MM.1S (cell line): Measurements from ENCODE around the gene ACSS1.

Source experiments
- DNase-seq: peaks from one replicate; pipeline ENCODE4 v3.0.0-alpha.2; 2015
- H2AFZ ChIP-seq: fragments of 300-600 bp; sonication (generic); 2 replicates; pipeline ENCODE4 v1.6.0; 2016; ENCODE audit warnings: antibody characterized with exemption, low read length
- H3F3A ChIP-seq: fragments of 300-600 bp; sonication (generic); 2 replicates; pipeline ENCODE4 v1.6.1; 2016; ENCODE audit warnings: mild to moderate bottlenecking, antibody characterized with exemption, low read length, moderate library complexity, mixed read lengths; ENCODE audit not compliant: insufficient read depth
- H3K27ac ChIP-seq: fragments of 300-600 bp; sonication (generic); 2 replicates; pipeline ENCODE4 v1.5.1; 2016; ENCODE audit warnings: mild to moderate bottlenecking, low read length
- H3K27me3 ChIP-seq: fragments of 300-600 bp; sonication (generic); replicated peaks from 2 replicates; pipeline ENCODE4 v1.6.0; 2016; ENCODE audit warnings: low read length; ENCODE audit not compliant: insufficient read depth
- H3K36me3 ChIP-seq: fragments of 300-600 bp; sonication (generic); replicated peaks from 2 replicates; pipeline ENCODE4 v1.6.1; 2016; ENCODE audit warnings: mild to moderate bottlenecking, low read length, mixed read lengths; ENCODE audit not compliant: insufficient read depth
- H3K4me1 ChIP-seq: fragments of 300-600 bp; sonication (generic); 2 replicates; pipeline ENCODE4 v1.6.1; 2016; ENCODE audit warnings: low read length, mixed read lengths
- H3K4me2 ChIP-seq: fragments of 300-600 bp; sonication (generic); 2 replicates; pipeline ENCODE4 v1.6.0; 2016; ENCODE audit warnings: low read depth, low read length
- H3K4me3 ChIP-seq: fragments of 300-600 bp; sonication (generic); 2 replicates; pipeline ENCODE4 v1.5.1; 2016; ENCODE audit warnings: low read length, mixed read lengths
- H3K79me2 ChIP-seq: fragments of 300-600 bp; sonication (generic); 2 replicates; pipeline ENCODE4 v1.6.1; 2016; ENCODE audit warnings: mixed run types, low read length, mixed read lengths
- H3K9ac ChIP-seq: fragments of 300-600 bp; sonication (generic); 2 replicates; pipeline ENCODE4 v1.6.1; 2016; ENCODE audit warnings: low read length, mixed read lengths
- H3K9me2 ChIP-seq: fragments of 300-600 bp; sonication (generic); replicated peaks from 2 replicates; pipeline ENCODE4 v1.6.1; 2016; ENCODE audit warnings: mild to moderate bottlenecking, low read length, mixed read lengths; ENCODE audit not compliant: insufficient read depth
- H3K9me3 ChIP-seq: fragments of 300-600 bp; sonication (generic); replicated peaks from 2 replicates; pipeline ENCODE4 v1.6.1; 2016; ENCODE audit warnings: mild to moderate bottlenecking, low read length, mixed read lengths; ENCODE audit not compliant: insufficient read depth
- H4K20me1 ChIP-seq: fragments of 300-600 bp; sonication (generic); 2 replicates; pipeline ENCODE4 v1.6.1; 2016; ENCODE audit warnings: mild to moderate bottlenecking, low read length, moderate library complexity, mixed read lengths; ENCODE audit not compliant: insufficient read depth
- EZH2 ChIP-seq: fragments of 300-600 bp; sonication (generic); optimal IDR thresholded peaks from 2 replicates; pipeline ENCODE3; 2017; ENCODE audit warnings: low read depth, mild to moderate bottlenecking, antibody characterized with exemption, low read length, mixed read lengths
- EZH2phosphoT487 ChIP-seq: fragments of 300-600 bp; sonication (generic); IDR thresholded peaks from 2 replicates; pipeline ENCODE4 v1.6.1; 2018; ENCODE audit warnings: antibody characterized with exemption, low read length
- TF ChIP-seq, protein P1 (sequence below): fragments of 300-600 bp; sonication (generic); IDR thresholded peaks from 2 replicates; pipeline ENCODE4 v1.5.1; 2016; ENCODE audit warnings: antibody characterized with exemption, low read length, mixed read lengths

Gene ACSS1

DNA sequence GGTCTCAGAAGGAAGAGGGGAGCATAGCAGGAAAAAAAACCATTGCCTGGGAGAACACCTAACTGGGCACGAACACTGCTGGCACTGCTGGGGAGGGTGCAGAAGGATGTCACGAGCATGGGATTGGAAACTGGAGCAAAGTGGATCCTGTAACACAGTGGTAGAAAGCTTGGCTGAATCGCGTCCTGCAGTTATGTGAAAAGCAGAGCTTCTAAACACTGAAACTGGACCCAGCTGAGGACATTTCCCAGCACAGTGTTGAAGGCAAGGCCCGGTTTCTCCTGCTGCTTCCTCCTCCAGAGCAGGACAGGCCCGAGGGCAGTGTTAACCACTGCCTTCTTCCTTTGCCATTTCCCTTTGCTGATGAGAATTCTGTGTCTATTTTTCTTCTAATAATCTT lies 72.1 kb downstream of the ACSS1 start:
- Histone ChIP-seq H3K36me3 (peaks cover 5% of the 10 kb centered on the region; the same call in 1 of the 2 replicates), H3F3A (no peaks in the 10 kb centered on the region), H2AFZ (no peak overlapping the region), H4K20me1 (no peaks in the 10 kb centered on the region), H3K4me1 (peaks cover 7% of the 10 kb centered on the region), H3K4me3 (no peak overlapping the region), H3K27me3 (no peaks in the 10 kb centered on the region), H3K9me2 (no peaks in the 10 kb centered on the region), H3K9ac (no peak overlapping the region), H3K27ac (no peak overlapping the region), H3K9me3 (no peaks in the 10 kb centered on the region), H3K79me2 (peaks cover 97% of the 10 kb centered on the region), H3K4me2 (no peak overlapping the region)
- no peak for DNase-seq
- TF ChIP-seq, protein P1, sequence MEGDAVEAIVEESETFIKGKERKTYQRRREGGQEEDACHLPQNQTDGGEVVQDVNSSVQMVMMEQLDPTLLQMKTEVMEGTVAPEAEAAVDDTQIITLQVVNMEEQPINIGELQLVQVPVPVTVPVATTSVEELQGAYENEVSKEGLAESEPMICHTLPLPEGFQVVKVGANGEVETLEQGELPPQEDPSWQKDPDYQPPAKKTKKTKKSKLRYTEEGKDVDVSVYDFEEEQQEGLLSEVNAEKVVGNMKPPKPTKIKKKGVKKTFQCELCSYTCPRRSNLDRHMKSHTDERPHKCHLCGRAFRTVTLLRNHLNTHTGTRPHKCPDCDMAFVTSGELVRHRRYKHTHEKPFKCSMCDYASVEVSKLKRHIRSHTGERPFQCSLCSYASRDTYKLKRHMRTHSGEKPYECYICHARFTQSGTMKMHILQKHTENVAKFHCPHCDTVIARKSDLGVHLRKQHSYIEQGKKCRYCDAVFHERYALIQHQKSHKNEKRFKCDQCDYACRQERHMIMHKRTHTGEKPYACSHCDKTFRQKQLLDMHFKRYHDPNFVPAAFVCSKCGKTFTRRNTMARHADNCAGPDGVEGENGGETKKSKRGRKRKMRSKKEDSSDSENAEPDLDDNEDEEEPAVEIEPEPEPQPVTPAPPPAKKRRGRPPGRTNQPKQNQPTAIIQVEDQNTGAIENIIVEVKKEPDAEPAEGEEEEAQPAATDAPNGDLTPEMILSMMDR, result no peak
- TF ChIP-seq EZH2phosphoT487, result no peak
- TF ChIP-seq EZH2, result no peak

DNA sequence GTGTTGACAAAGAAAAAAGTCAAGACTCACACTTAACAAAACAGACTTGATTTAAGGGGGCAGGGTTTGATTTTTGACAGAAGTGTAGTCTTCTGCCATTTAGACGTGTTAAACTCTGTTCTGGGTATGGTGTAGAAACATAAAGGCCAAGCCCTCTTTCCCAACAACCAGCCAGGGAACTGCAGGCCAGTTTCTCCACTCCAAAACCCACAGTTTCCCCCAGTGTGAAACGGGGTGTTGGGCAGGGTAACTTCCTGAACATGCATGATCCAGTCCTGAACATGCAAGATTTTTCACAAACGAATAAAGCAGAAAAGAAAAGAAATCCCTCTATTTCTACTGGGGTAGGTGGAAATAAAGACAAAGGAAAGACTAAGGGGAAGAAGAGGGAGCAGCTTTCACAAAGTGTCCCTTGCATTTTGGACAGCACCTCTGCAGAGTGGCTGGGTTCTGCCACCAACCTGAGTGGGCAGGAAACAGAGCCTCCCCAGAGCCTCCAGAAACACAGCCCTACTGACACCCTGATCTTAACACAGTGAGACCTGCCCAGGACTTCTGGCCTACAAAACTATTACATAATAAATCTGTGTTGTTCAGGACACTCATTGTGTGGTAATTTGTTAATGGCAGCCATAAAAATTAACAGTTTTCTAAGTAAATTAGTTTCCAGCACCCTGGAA lies 72.8 kb downstream of the ACSS1 start:
- TF ChIP-seq EZH2phosphoT487 (no peak), EZH2 (no peak)
- TF ChIP-seq, protein P1, result no peak
- no peaks in the 10 kb centered on the region for H3K27me3 ChIP-seq
- no peak overlapping the region for H3K9ac ChIP-seq

DNA sequence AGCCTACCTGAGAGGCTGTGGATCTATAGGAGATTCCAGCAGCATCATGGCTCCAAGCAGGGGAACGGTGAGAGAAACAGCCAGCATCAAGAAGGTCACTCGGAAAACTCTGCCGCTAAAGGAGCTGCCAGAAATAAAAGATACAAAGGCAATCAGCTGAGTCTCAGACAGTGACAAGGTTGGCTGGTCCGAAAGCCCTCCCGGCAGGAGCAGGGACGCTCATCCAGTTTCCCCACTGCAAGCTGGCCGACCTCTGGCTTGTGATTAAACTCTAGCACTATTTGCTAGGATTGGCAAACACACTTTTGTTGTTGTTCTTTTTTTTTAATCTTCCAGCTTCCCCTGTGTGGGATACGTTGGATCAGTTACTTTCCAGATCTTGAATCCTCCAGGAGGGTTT lies 74.0 kb downstream of the ACSS1 start:
- Histone ChIP-seq H3F3A (no peaks in the 10 kb centered on the region), H3K9ac (no peak overlapping the region), H3K27ac (no peak overlapping the region), H2AFZ (no peak overlapping the region), H3K79me2 (peaks cover 94% of the 10 kb centered on the region), H3K27me3 (no peaks in the 10 kb centered on the region), H3K36me3 (peaks cover 15% of the 10 kb centered on the region; the same call in 1 of the 2 replicates), H3K9me3 (no peaks in the 10 kb centered on the region), H3K4me3 (no peak overlapping the region), H3K4me1 (no peaks in the 10 kb centered on the region), H3K9me2 (no peaks in the 10 kb centered on the region), H4K20me1 (no peaks in the 10 kb centered on the region), H3K4me2 (no peak overlapping the region)
- no peak for TF ChIP-seq EZH2
- no peak for TF ChIP-seq EZH2phosphoT487
- TF ChIP-seq, protein P1, result no peak
- no peak for DNase-seq

More for the DNA sequence above, 72.8 kb downstream of the ACSS1 start:
- no peaks in the 10 kb centered on the region for H3K9me3 ChIP-seq
- no peak overlapping the region for H3K4me3 ChIP-seq
- H3K4me2 ChIP-seq, result no peak overlapping the region
- no peak for DNase-seq
- H3K4me1 ChIP-seq, result 0 out of 2 replicates have a peak, but pooled peaks cover under 1% of the 10 kb centered on the region
- no peaks in the 10 kb centered on the region for H3K9me2 ChIP-seq
- H4K20me1 ChIP-seq, result no peaks in the 10 kb centered on the region
- peaks cover 12% of the 10 kb centered on the region; the same call in 1 of the 2 replicates for H3K36me3 ChIP-seq
- no peak overlapping the region for H3K27ac ChIP-seq
- H3F3A ChIP-seq, result no peaks in the 10 kb centered on the region
- H2AFZ ChIP-seq, result no peak overlapping the region
- peaks cover 97% of the 10 kb centered on the region for H3K79me2 ChIP-seq
